GM23338 (cell line): ENCODE measurements around the gene PTPRB. TPM values are rescaled to one million over a fixed set of nuclear protein-coding genes. Genes with fewer than 3 reads are reported as not detected.

Experiments used
- ATAC-seq: fragments of 200-7000 bp; cut with Tn5 transposase; 3 replicates; pipeline ENCODE4 v1.9.1; 2020
- DNase-seq: peaks from one replicate; pipeline ENCODE4 v3.0.0-alpha.2; 2015; ENCODE audit warnings: low spot score
- H2AFZ ChIP-seq: fragments of 200-600 bp; sonication (generic); 2 replicates; pipeline ENCODE4 v1.8.0; 2016; ENCODE audit warnings: antibody characterized with exemption, mild to moderate bottlenecking, moderate library complexity
- H3F3A ChIP-seq: fragments of 200-600 bp; sonication (generic); replicated peaks from 2 replicates; pipeline ENCODE4 v1.8.0; 2017; ENCODE audit warnings: antibody characterized with exemption, mixed run types, low read depth
- H3K27ac ChIP-seq: fragments of 200-600 bp; sonication (generic); 2 replicates; pipeline ENCODE4 v1.6.1; 2016; ENCODE audit warnings: low read depth
- H3K27me3 ChIP-seq: fragments of 200-600 bp; sonication (generic); 2 replicates; pipeline ENCODE4 v1.8.0; 2016; ENCODE audit warnings: mild to moderate bottlenecking, mixed run types, moderate library complexity; ENCODE audit not compliant: insufficient read depth
- H3K36me3 ChIP-seq: fragments of 200-600 bp; sonication (generic); 2 replicates; pipeline ENCODE4 v1.8.0; 2016; ENCODE audit warnings: mild to moderate bottlenecking; ENCODE audit not compliant: insufficient read depth
- H3K4me1 ChIP-seq: fragments of 200-600 bp; sonication (generic); 2 replicates; pipeline ENCODE4 v1.8.0; 2016; ENCODE audit warnings: mild to moderate bottlenecking, moderate library complexity; ENCODE audit not compliant: insufficient read depth
- H3K4me2 ChIP-seq: fragments of 200-600 bp; sonication (generic); 2 replicates; pipeline ENCODE4 v1.7.1; 2017; ENCODE audit warnings: mixed run types
- H3K4me3 ChIP-seq: fragments of 200-600 bp; sonication (generic); 2 replicates; pipeline ENCODE4 v1.6.1; 2016; ENCODE audit warnings: mixed run types
- H3K79me2 ChIP-seq: fragments of 200-600 bp; sonication (generic); replicated peaks from 2 replicates; pipeline ENCODE4 v1.8.0; 2017; ENCODE audit warnings: mild to moderate bottlenecking; ENCODE audit not compliant: insufficient read depth
- H3K9me2 ChIP-seq: fragments of 200-600 bp; sonication (generic); 2 replicates; pipeline ENCODE4 v1.8.0; 2017; ENCODE audit not compliant: insufficient read depth
- H4K20me1 ChIP-seq: fragments of 200-600 bp; sonication (generic); replicated peaks from 2 replicates; pipeline ENCODE4 v1.8.0; 2017; ENCODE audit warnings: mild to moderate bottlenecking; ENCODE audit not compliant: insufficient read depth
- H3K27ac Mint-ChIP-seq: 2 replicates; pipeline ENCODE4 v1.8.0; 2020; ENCODE audit warnings: inconsistent platforms, mild to moderate bottlenecking, moderate library complexity, mixed read lengths
- H3K27me3 Mint-ChIP-seq: 3 replicates; pipeline ENCODE4 v1.8.0; 2022; ENCODE audit warnings: low read depth, mild to moderate bottlenecking, moderate library complexity, mixed read lengths, inconsistent platforms; ENCODE audit not compliant: insufficient read depth, poor library complexity
- H3K36me3 Mint-ChIP-seq: 3 replicates; pipeline ENCODE4 v1.8.0; 2021; ENCODE audit warnings: low read depth, mild to moderate bottlenecking, inconsistent platforms, moderate library complexity, mixed read lengths
- H3K4me1 Mint-ChIP-seq: 3 replicates; pipeline ENCODE4 v1.8.0; 2020; ENCODE audit warnings: mild to moderate bottlenecking, inconsistent platforms, mixed read lengths
- H3K4me3 Mint-ChIP-seq: 3 replicates; pipeline ENCODE4 v1.8.0; 2021; ENCODE audit warnings: moderate library complexity, mild to moderate bottlenecking, inconsistent platforms, mixed read lengths
- H3K9me3 Mint-ChIP-seq: 3 replicates; pipeline ENCODE4 v1.8.0; 2020; ENCODE audit warnings: moderate library complexity, mild to moderate bottlenecking, inconsistent platforms, mixed read lengths
- CREB1 ChIP-seq: fragments of 250-450 bp; sonication (Bioruptor Pico); IDR thresholded peaks from 2 replicates; pipeline ENCODE4 v1.5.0; 2020; ENCODE audit warnings: low read depth, mild to moderate bottlenecking, moderate library complexity
- EZH2 ChIP-seq: fragments of 200-600 bp; sonication (generic); IDR thresholded peaks from one replicate; pipeline ENCODE4 v1.8.0; 2017; ENCODE audit warnings: antibody characterized with exemption, mild to moderate bottlenecking, low read depth; ENCODE audit not compliant: unreplicated experiment
- EZH2phosphoT487 ChIP-seq: fragments of 200-600 bp; sonication (generic); IDR thresholded peaks from one replicate; pipeline ENCODE4 v1.8.1; 2018; ENCODE audit warnings: antibody characterized with exemption; ENCODE audit not compliant: unreplicated experiment
- JUNB ChIP-seq: IDR thresholded peaks from one replicate; pipeline ENCODE4 v1.6.1; 2016; ENCODE audit warnings: antibody characterized with exemption; ENCODE audit not compliant: unreplicated experiment
- NANOG ChIP-seq: IDR thresholded peaks from 2 replicates; pipeline ENCODE4 v1.6.1; 2016; ENCODE audit warnings: antibody characterized with exemption, borderline replicate concordance
- POLR2AphosphoS5 ChIP-seq: IDR thresholded peaks from 2 replicates; pipeline ENCODE4 v1.6.1; 2016; ENCODE audit warnings: antibody characterized with exemption, low read depth
- STAT1 ChIP-seq: IDR thresholded peaks from one replicate; pipeline ENCODE4 v1.6.1; 2016; ENCODE audit warnings: antibody characterized with exemption; ENCODE audit not compliant: unreplicated experiment
- ZNF114 ChIP-seq: fragments of 250-450 bp; sonication (Bioruptor Pico); IDR thresholded peaks from 2 replicates; pipeline ENCODE4 v1.5.0; 2020; ENCODE audit warnings: mild to moderate bottlenecking, moderate library complexity
- ZNF331 ChIP-seq: fragments of 250-450 bp; sonication (Bioruptor Pico); IDR thresholded peaks from 2 replicates; pipeline ENCODE4 v1.5.0; 2020; ENCODE audit warnings: low read depth, mild to moderate bottlenecking, moderate library complexity
- polyA plus RNA-seq: library from polyadenylated mRNA; unstranded; fragments of >200 nt; fragmentation: Nextera tagmentation; extraction: Ambion mirVana; gene quantifications from 2 replicates; pipeline ENCODE4 v1.2.1, GENCODE V29; 2016
- total RNA-seq: library from RNA; depleted of rRNA; stranded (reverse); fragments of >200 nt; shearing (Covaris generic); gene quantifications from 2 replicates; pipeline ENCODE4 v1.2.3, GENCODE V29; 2014
- TF ChIP-seq, protein P1 (sequence below): IDR thresholded peaks from 2 replicates; pipeline ENCODE4 v1.6.1; 2016; ENCODE audit warnings: antibody characterized with exemption
- TF ChIP-seq, protein P2 (sequence below): fragments of 250-450 bp; sonication (Bioruptor Pico); IDR thresholded peaks from 2 replicates; pipeline ENCODE4 v1.5.0; 2020; ENCODE audit warnings: mild to moderate bottlenecking, moderate library complexity
- TF ChIP-seq, protein P3 (sequence below): IDR thresholded peaks from one replicate; pipeline ENCODE4 v1.6.1; 2018; ENCODE audit warnings: antibody characterized with exemption; ENCODE audit not compliant: unreplicated experiment
- TF ChIP-seq, protein P4 (sequence below), 2 experiments: fragments of 200-600 bp in 1 of 2; sonication (generic) in 1 of 2; conservative IDR thresholded peaks; 2 replicates each; pipeline versions ENCODE4 v1.5.1 to v1.6.1; 2016 to 2017; ENCODE audit warnings: antibody characterized with exemption in 2 of 2, low read depth in 2 of 2, mild to moderate bottlenecking in 2 of 2, moderate library complexity in 1 of 2

PTPRB gene
- total and polyA plus RNA-seq, 2 experiments from 2014 or later = 0.13 to 1.7 TPM

DNA sequence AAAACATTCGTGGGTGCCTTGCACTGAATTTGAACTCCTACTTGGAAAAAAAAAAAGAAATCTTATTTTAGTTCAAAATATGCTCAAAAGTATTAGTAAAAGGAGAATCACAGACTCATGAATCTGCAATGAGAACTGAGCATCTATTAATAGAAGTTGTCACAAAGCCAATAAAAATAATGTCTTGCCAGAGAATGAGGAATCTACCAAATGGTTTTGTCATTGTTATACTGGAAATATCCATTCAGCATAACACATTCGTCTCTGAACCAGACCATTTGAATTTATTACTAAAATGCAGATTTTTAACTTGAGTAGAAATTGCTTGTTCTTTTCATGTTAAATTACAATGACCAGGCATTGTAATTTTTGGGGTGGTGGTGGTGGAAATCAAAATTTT, 11.6 kb upstream of the PTPRB start:
- no peaks in the 10 kb centered on the region for H4K20me1 ChIP-seq
- H3K27ac Mint-ChIP-seq = no peak overlapping the region
- ATAC-seq = no peak
- no peak overlapping the region for H3K4me3 Mint-ChIP-seq
- H3K4me2 ChIP-seq = no peak overlapping the region
- no peaks in the 10 kb centered on the region for H3K27me3 Mint-ChIP-seq
- H3K4me1 ChIP-seq = peaks cover 6% of the 10 kb centered on the region
- no peak overlapping the region for H3K27ac ChIP-seq
- no peak for DNase-seq
- no peaks in the 10 kb centered on the region for H3K36me3 Mint-ChIP-seq
- H3K27me3 ChIP-seq = no peaks in the 10 kb centered on the region
- no peak overlapping the region for H3K4me3 ChIP-seq
- no peak overlapping the region for H2AFZ ChIP-seq
- no peaks in the 10 kb centered on the region for H3F3A ChIP-seq
- no peaks in the 10 kb centered on the region for H3K9me2 ChIP-seq
- no peaks in the 10 kb centered on the region for H3K36me3 ChIP-seq
- H3K9me3 Mint-ChIP-seq = no peaks in the 10 kb centered on the region
- TF ChIP-seq, protein P1, sequence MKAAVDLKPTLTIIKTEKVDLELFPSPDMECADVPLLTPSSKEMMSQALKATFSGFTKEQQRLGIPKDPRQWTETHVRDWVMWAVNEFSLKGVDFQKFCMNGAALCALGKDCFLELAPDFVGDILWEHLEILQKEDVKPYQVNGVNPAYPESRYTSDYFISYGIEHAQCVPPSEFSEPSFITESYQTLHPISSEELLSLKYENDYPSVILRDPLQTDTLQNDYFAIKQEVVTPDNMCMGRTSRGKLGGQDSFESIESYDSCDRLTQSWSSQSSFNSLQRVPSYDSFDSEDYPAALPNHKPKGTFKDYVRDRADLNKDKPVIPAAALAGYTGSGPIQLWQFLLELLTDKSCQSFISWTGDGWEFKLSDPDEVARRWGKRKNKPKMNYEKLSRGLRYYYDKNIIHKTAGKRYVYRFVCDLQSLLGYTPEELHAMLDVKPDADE = no peak
- TF ChIP-seq EZH2 (no peak), NANOG (no peak), CREB1 (no peak), ZNF331 (CRISPR knock-in tag) (no peak), STAT1 (no peak), EZH2phosphoT487 (no peak), ZNF114 (no peak), POLR2AphosphoS5 (no peak), JUNB (no peak)
- TF ChIP-seq, protein P2, sequence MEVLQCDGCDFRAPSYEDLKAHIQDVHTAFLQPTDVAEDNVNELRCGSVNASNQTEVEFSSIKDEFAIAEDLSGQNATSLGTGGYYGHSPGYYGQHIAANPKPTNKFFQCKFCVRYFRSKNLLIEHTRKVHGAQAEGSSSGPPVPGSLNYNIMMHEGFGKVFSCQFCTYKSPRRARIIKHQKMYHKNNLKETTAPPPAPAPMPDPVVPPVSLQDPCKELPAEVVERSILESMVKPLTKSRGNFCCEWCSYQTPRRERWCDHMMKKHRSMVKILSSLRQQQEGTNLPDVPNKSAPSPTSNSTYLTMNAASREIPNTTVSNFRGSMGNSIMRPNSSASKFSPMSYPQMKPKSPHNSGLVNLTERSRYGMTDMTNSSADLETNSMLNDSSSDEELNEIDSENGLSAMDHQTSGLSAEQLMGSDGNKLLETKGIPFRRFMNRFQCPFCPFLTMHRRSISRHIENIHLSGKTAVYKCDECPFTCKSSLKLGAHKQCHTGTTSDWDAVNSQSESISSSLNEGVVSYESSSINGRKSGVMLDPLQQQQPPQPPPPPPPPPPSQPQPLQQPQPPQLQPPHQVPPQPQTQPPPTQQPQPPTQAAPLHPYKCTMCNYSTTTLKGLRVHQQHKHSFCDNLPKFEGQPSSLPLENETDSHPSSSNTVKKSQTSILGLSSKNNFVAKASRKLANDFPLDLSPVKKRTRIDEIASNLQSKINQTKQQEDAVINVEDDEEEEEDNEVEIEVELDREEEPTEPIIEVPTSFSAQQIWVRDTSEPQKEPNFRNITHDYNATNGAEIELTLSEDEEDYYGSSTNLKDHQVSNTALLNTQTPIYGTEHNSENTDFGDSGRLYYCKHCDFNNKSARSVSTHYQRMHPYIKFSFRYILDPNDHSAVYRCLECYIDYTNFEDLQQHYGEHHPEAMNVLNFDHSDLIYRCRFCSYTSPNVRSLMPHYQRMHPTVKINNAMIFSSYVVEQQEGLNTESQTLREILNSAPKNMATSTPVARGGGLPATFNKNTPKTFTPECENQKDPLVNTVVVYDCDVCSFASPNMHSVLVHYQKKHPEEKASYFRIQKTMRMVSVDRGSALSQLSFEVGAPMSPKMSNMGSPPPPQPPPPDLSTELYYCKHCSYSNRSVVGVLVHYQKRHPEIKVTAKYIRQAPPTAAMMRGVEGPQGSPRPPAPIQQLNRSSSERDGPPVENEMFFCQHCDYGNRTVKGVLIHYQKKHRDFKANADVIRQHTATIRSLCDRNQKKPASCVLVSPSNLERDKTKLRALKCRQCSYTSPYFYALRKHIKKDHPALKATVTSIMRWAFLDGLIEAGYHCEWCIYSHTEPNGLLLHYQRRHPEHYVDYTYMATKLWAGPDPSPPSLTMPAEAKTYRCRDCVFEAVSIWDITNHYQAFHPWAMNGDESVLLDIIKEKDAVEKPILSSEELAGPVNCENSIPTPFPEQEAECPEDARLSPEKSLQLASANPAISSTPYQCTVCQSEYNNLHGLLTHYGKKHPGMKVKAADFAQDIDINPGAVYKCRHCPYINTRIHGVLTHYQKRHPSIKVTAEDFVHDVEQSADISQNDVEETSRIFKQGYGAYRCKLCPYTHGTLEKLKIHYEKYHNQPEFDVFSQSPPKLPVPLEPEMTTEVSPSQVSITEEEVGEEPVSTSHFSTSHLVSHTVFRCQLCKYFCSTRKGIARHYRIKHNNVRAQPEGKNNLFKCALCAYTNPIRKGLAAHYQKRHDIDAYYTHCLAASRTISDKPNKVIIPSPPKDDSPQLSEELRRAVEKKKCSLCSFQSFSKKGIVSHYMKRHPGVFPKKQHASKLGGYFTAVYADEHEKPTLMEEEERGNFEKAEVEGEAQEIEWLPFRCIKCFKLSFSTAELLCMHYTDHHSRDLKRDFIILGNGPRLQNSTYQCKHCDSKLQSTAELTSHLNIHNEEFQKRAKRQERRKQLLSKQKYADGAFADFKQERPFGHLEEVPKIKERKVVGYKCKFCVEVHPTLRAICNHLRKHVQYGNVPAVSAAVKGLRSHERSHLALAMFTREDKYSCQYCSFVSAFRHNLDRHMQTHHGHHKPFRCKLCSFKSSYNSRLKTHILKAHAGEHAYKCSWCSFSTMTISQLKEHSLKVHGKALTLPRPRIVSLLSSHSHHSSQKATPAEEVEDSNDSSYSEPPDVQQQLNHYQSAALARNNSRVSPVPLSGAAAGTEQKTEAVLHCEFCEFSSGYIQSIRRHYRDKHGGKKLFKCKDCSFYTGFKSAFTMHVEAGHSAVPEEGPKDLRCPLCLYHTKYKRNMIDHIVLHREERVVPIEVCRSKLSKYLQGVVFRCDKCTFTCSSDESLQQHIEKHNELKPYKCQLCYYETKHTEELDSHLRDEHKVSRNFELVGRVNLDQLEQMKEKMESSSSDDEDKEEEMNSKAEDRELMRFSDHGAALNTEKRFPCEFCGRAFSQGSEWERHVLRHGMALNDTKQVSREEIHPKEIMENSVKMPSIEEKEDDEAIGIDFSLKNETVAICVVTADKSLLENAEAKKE (CRISPR knock-in tag) = no peak
- TF ChIP-seq, protein P3, sequence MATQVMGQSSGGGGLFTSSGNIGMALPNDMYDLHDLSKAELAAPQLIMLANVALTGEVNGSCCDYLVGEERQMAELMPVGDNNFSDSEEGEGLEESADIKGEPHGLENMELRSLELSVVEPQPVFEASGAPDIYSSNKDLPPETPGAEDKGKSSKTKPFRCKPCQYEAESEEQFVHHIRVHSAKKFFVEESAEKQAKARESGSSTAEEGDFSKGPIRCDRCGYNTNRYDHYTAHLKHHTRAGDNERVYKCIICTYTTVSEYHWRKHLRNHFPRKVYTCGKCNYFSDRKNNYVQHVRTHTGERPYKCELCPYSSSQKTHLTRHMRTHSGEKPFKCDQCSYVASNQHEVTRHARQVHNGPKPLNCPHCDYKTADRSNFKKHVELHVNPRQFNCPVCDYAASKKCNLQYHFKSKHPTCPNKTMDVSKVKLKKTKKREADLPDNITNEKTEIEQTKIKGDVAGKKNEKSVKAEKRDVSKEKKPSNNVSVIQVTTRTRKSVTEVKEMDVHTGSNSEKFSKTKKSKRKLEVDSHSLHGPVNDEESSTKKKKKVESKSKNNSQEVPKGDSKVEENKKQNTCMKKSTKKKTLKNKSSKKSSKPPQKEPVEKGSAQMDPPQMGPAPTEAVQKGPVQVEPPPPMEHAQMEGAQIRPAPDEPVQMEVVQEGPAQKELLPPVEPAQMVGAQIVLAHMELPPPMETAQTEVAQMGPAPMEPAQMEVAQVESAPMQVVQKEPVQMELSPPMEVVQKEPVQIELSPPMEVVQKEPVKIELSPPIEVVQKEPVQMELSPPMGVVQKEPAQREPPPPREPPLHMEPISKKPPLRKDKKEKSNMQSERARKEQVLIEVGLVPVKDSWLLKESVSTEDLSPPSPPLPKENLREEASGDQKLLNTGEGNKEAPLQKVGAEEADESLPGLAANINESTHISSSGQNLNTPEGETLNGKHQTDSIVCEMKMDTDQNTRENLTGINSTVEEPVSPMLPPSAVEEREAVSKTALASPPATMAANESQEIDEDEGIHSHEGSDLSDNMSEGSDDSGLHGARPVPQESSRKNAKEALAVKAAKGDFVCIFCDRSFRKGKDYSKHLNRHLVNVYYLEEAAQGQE = no peak
- TF ChIP-seq, protein P4, sequence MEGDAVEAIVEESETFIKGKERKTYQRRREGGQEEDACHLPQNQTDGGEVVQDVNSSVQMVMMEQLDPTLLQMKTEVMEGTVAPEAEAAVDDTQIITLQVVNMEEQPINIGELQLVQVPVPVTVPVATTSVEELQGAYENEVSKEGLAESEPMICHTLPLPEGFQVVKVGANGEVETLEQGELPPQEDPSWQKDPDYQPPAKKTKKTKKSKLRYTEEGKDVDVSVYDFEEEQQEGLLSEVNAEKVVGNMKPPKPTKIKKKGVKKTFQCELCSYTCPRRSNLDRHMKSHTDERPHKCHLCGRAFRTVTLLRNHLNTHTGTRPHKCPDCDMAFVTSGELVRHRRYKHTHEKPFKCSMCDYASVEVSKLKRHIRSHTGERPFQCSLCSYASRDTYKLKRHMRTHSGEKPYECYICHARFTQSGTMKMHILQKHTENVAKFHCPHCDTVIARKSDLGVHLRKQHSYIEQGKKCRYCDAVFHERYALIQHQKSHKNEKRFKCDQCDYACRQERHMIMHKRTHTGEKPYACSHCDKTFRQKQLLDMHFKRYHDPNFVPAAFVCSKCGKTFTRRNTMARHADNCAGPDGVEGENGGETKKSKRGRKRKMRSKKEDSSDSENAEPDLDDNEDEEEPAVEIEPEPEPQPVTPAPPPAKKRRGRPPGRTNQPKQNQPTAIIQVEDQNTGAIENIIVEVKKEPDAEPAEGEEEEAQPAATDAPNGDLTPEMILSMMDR (conservative IDR thresholded peaks at IDR 0.05; ENCODE audit: low read depth in 2 of 2) = no peak
- H3K79me2 ChIP-seq = no peaks in the 10 kb centered on the region
- peaks cover 15% of the 10 kb centered on the region for H3K4me1 Mint-ChIP-seq
